Neural cell (in vitro differentiated cells): ENCODE results near the gene MSI2.

ENCODE experiments used
- EP300 ChIP-seq: fragments of 450-650 bp; conservative IDR thresholded peaks from 2 replicates; pipeline ENCODE4 v1.6.1; 2014; ENCODE audit warnings: antibody characterized with exemption, mild to moderate bottlenecking, moderate library complexity; ENCODE audit not compliant: poor library complexity, severe bottlenecking
- EZH2 ChIP-seq: fragments of 200-600, 300-800 bp; shearing (Covaris generic), sonication (generic); IDR thresholded peaks from 2 replicates; pipeline ENCODE4 v1.6.1; 2014; ENCODE audit warnings: antibody characterized with exemption, low read length, borderline replicate concordance, mild to moderate bottlenecking; ENCODE audit not compliant: insufficient read depth, poor library complexity, severe bottlenecking
- MXI1 ChIP-seq: fragments of 450-650 bp; conservative IDR thresholded peaks from 2 replicates; pipeline ENCODE4 v1.6.1; 2014; ENCODE audit warnings: antibody characterized with exemption, mild to moderate bottlenecking; ENCODE audit not compliant: poor library complexity, severe bottlenecking
- POLR2AphosphoS5 ChIP-seq: IDR thresholded peaks from 2 replicates; pipeline ENCODE4 v1.6.1; 2012
- RAD21 ChIP-seq: fragments of 450-650 bp; conservative IDR thresholded peaks from 2 replicates; pipeline ENCODE4 v1.6.1; 2014; ENCODE audit warnings: antibody characterized with exemption, mild to moderate bottlenecking, moderate library complexity
- TAF1 ChIP-seq: IDR thresholded peaks from 2 replicates; pipeline ENCODE4 v1.6.1; 2012; ENCODE audit warnings: low read depth
- TF ChIP-seq, protein P1 (sequence below): fragments of 450-650 bp; IDR thresholded peaks from 2 replicates; pipeline ENCODE4 v1.5.1; 2014; ENCODE audit warnings: antibody characterized with exemption, mild to moderate bottlenecking, moderate library complexity; ENCODE audit not compliant: poor library complexity, severe bottlenecking
- TF ChIP-seq, protein P2 (sequence below): IDR thresholded peaks from 2 replicates; pipeline ENCODE4 v1.6.1; 2012; ENCODE audit warnings: borderline replicate concordance

DNA sequence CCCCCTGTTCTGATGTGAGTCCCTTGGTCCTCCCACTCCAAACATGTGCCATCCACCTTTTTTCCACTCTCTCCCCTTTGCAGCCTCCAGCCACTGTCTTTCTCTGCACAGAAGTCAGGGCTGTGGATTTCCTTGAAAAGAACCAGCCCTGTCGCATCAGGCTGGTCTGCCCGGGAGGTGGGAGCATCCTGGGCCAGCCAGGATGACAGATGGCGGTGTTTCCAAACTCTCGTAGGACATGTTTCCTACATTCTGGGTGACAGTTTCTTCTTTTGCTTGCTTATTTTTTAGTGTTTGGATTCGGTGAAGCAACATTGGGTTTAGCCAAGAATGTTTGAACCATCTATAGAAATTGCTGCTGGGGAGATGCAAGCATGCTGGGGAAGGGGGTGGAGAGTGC, 388.0 kb downstream of the MSI2 start:
- TF ChIP-seq, protein P1, sequence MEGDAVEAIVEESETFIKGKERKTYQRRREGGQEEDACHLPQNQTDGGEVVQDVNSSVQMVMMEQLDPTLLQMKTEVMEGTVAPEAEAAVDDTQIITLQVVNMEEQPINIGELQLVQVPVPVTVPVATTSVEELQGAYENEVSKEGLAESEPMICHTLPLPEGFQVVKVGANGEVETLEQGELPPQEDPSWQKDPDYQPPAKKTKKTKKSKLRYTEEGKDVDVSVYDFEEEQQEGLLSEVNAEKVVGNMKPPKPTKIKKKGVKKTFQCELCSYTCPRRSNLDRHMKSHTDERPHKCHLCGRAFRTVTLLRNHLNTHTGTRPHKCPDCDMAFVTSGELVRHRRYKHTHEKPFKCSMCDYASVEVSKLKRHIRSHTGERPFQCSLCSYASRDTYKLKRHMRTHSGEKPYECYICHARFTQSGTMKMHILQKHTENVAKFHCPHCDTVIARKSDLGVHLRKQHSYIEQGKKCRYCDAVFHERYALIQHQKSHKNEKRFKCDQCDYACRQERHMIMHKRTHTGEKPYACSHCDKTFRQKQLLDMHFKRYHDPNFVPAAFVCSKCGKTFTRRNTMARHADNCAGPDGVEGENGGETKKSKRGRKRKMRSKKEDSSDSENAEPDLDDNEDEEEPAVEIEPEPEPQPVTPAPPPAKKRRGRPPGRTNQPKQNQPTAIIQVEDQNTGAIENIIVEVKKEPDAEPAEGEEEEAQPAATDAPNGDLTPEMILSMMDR = no peak
- TF ChIP-seq EZH2 (no peak), POLR2AphosphoS5 (no peak), RAD21 (no peak), EP300 (no peak), TAF1 (no peak), MXI1 (no peak)
- TF ChIP-seq, protein P2, sequence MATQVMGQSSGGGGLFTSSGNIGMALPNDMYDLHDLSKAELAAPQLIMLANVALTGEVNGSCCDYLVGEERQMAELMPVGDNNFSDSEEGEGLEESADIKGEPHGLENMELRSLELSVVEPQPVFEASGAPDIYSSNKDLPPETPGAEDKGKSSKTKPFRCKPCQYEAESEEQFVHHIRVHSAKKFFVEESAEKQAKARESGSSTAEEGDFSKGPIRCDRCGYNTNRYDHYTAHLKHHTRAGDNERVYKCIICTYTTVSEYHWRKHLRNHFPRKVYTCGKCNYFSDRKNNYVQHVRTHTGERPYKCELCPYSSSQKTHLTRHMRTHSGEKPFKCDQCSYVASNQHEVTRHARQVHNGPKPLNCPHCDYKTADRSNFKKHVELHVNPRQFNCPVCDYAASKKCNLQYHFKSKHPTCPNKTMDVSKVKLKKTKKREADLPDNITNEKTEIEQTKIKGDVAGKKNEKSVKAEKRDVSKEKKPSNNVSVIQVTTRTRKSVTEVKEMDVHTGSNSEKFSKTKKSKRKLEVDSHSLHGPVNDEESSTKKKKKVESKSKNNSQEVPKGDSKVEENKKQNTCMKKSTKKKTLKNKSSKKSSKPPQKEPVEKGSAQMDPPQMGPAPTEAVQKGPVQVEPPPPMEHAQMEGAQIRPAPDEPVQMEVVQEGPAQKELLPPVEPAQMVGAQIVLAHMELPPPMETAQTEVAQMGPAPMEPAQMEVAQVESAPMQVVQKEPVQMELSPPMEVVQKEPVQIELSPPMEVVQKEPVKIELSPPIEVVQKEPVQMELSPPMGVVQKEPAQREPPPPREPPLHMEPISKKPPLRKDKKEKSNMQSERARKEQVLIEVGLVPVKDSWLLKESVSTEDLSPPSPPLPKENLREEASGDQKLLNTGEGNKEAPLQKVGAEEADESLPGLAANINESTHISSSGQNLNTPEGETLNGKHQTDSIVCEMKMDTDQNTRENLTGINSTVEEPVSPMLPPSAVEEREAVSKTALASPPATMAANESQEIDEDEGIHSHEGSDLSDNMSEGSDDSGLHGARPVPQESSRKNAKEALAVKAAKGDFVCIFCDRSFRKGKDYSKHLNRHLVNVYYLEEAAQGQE = no peak
